Retinal pigment epithelial cell (primary cell): Measurements from ENCODE around the gene TCHH.

Experiments
- DNase-seq: peaks from one replicate; pipeline ENCODE4 v3.0.0-alpha.2; 2010; ENCODE audit warnings: low read depth
- H3K4me3 ChIP-seq: 2 replicates; pipeline ENCODE4 v1.5.1; 2011; ENCODE audit warnings: mild to moderate bottlenecking, low read length, control low read depth, moderate library complexity
- CTCF ChIP-seq: conservative IDR thresholded peaks from 2 replicates; pipeline ENCODE4 v1.5.1; 2011; ENCODE audit warnings: low read depth, low read length, control low read depth, inconsistent platforms

TCHH gene

DNA sequence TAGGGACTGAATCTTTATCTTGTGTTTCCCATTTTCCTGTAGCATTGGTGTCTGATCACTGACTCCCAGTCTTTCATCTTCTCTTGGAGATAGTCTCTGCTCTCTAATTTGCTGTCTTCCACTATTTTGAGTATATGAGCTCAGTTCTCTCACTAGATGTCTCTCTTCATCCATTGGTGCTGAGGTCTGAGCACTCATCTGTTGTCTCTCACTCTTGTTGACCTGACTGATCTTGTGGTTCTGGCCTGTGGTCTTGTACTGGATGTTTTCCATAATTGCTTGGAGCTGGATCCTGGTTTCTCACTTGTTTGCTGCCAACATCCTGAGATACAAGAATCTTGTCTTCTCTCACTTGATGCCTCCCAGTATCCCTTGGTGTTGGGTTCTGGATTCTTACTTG is 53.3 kb downstream of the TCHH start:
- no peak for DNase-seq
- H3K4me3 ChIP-seq = no peak overlapping the region
- no peak for TF ChIP-seq CTCF
